ENCODE results near the gene PLCL1. TPM values are rescaled to one million over a fixed set of nuclear protein-coding genes. Genes with fewer than 3 reads are reported as not detected.

The PLCL1 gene
- total RNA-seq, 2 experiments from 2014 or later = 1.2 to 1.6 TPM

- H3K4me3 Mint-ChIP-seq = no peak overlapping the region
- H3K27ac Mint-ChIP-seq = no peak overlapping the region
- ChIA-PET POLR2A (no interaction called here), CTCF (interaction anchor here (0.7 to 1.6 kb wide), 2 partner anchors 10 to 79 kb away, joined by 3 to 4 read pairs; no protein-coding TSS in a partner anchor)
- DNase-seq = no peak
- H3K4me1 Mint-ChIP-seq = peaks cover 6% of the 10 kb centered on the region
- H3K27me3 Mint-ChIP-seq = peaks cover 2% of the 10 kb centered on the region
- H3K9me3 Mint-ChIP-seq = no peaks in the 10 kb centered on the region
- no peaks in the 10 kb centered on the region for H3K36me3 Mint-ChIP-seq (ENCODE audit: low read depth)
Observed at GRCh38 chr2:197847651-197848401, 43.4 kb downstream of the PLCL1 start.

- Mint-ChIP-seq H3K27ac (no peak overlapping the region), H3K27me3 (no peaks in the 10 kb centered on the region), H3K4me3 (no peak overlapping the region), H3K9me3 (no peaks in the 10 kb centered on the region), H3K36me3 (ENCODE audit: low read depth) (no peaks in the 10 kb centered on the region), H3K4me1 (peaks cover 6% of the 10 kb centered on the region)
- ChIA-PET POLR2A (no interaction called here), CTCF (no interaction called here)
- DNase-seq = no peak
Observed at GRCh38 chr2:197848602-197849001, 44.2 kb downstream of the PLCL1 start.

- POLR2A ChIA-PET = no interaction called here
- H3K4me3 Mint-ChIP-seq = no peak overlapping the region
- H3K36me3 Mint-ChIP-seq (ENCODE audit: low read depth) = no peaks in the 10 kb centered on the region
- peaks cover 6% of the 10 kb centered on the region for H3K4me1 Mint-ChIP-seq
- CTCF ChIA-PET = interaction anchor here (1.6 kb wide), 1 partner anchor 18 kb away, joined by 9 read pairs; no protein-coding TSS in a partner anchor
- H3K27ac Mint-ChIP-seq = no peak overlapping the region
- no peaks in the 10 kb centered on the region for H3K27me3 Mint-ChIP-seq
- H3K9me3 Mint-ChIP-seq = no peaks in the 10 kb centered on the region
- DNase-seq = no peak
Observed at GRCh38 chr2:197850882-197851450, 46.6 kb downstream of the PLCL1 start.

GRCh38 chr2:197851451-197851850 is 47.1 kb downstream of the PLCL1 start:
- H3K27me3 Mint-ChIP-seq = no peaks in the 10 kb centered on the region
- peaks cover 6% of the 10 kb centered on the region for H3K4me1 Mint-ChIP-seq
- CTCF ChIA-PET = interaction anchor here (1.6 kb wide), 1 partner anchor 17 kb away, joined by 9 read pairs; no protein-coding TSS in a partner anchor
- no peaks in the 10 kb centered on the region for H3K36me3 Mint-ChIP-seq (ENCODE audit: low read depth)
- DNase-seq = no peak
- POLR2A ChIA-PET = no interaction called here
- no peak overlapping the region for H3K4me3 Mint-ChIP-seq
- H3K27ac Mint-ChIP-seq = no peak overlapping the region
- H3K9me3 Mint-ChIP-seq = no peaks in the 10 kb centered on the region

- Mint-ChIP-seq H3K36me3 (ENCODE audit: low read depth) (no peaks in the 10 kb centered on the region), H3K27me3 (no peaks in the 10 kb centered on the region), H3K9me3 (no peaks in the 10 kb centered on the region), H3K4me1 (peaks cover 6% of the 10 kb centered on the region), H3K27ac (no peak overlapping the region), H3K4me3 (no peak overlapping the region)
- DNase-seq = no peak
- POLR2A ChIA-PET = no interaction called here
- CTCF ChIA-PET = interaction anchor here (1.6 kb wide), 2 partner anchors 14 to 17 kb away, joined by 5 to 9 read pairs; no protein-coding TSS in a partner anchor
Observed at GRCh38 chr2:197852108-197852507, 47.7 kb downstream of the PLCL1 start.

- ChIA-PET CTCF (interaction anchor here (1.0 kb wide), 1 partner anchor 9 kb away, joined by 3 read pairs; no protein-coding TSS in a partner anchor), POLR2A (no interaction called here)
- Mint-ChIP-seq H3K27me3 (no peaks in the 10 kb centered on the region), H3K4me1 (no peaks in the 10 kb centered on the region), H3K36me3 (ENCODE audit: low read depth) (no peaks in the 10 kb centered on the region), H3K27ac (no peak overlapping the region), H3K9me3 (peaks cover 5% of the 10 kb centered on the region), H3K4me3 (no peak overlapping the region)
- no peak for DNase-seq
Observed at GRCh38 chr2:197853549-197853948, 49.2 kb downstream of the PLCL1 start.

GRCh38 chr2:197857476-197858107 is 53.2 kb downstream of the PLCL1 start:
- POLR2A ChIA-PET = no interaction called here
- peaks cover 8% of the 10 kb centered on the region for H3K9me3 Mint-ChIP-seq
- no peak for DNase-seq
- H3K4me3 Mint-ChIP-seq = no peak overlapping the region
- no peaks in the 10 kb centered on the region for H3K36me3 Mint-ChIP-seq (ENCODE audit: low read depth)
- CTCF ChIA-PET = interaction anchor here (0.6 kb wide), 1 partner anchor 209 kb away, joined by 5 read pairs; no protein-coding TSS in a partner anchor
- H3K27ac Mint-ChIP-seq = no peak overlapping the region
- H3K27me3 Mint-ChIP-seq = peaks cover 2% of the 10 kb centered on the region
- H3K4me1 Mint-ChIP-seq = no peaks in the 10 kb centered on the region

- H3K9me3 Mint-ChIP-seq = peaks cover 8% of the 10 kb centered on the region
- POLR2A ChIA-PET = no interaction called here
- H3K4me1 Mint-ChIP-seq = no peaks in the 10 kb centered on the region
- H3K36me3 Mint-ChIP-seq (ENCODE audit: low read depth) = no peaks in the 10 kb centered on the region
- CTCF ChIA-PET = no interaction called here
- H3K27ac Mint-ChIP-seq = no peak overlapping the region
- H3K27me3 Mint-ChIP-seq = peaks cover 2% of the 10 kb centered on the region
- DNase-seq = no peak
- no peak overlapping the region for H3K4me3 Mint-ChIP-seq
Observed at GRCh38 chr2:197858607-197859140, 54.3 kb downstream of the PLCL1 start.

- H3K27ac Mint-ChIP-seq = no peak overlapping the region
- ChIA-PET CTCF (no interaction called here), POLR2A (no interaction called here)
- H3K4me1 Mint-ChIP-seq = no peaks in the 10 kb centered on the region
- H3K4me3 Mint-ChIP-seq = no peak overlapping the region
- H3K27me3 Mint-ChIP-seq = peaks cover 2% of the 10 kb centered on the region
- no peak for DNase-seq
- H3K36me3 Mint-ChIP-seq (ENCODE audit: low read depth) = no peaks in the 10 kb centered on the region
- peaks cover 8% of the 10 kb centered on the region for H3K9me3 Mint-ChIP-seq
Observed at GRCh38 chr2:197862246-197862955, 58.0 kb downstream of the PLCL1 start.

- Mint-ChIP-seq H3K4me3 (no peak overlapping the region), H3K9me3 (peaks cover 2% of the 10 kb centered on the region), H3K36me3 (ENCODE audit: low read depth) (no peaks in the 10 kb centered on the region), H3K27ac (no peak overlapping the region), H3K27me3 (peaks cover 2% of the 10 kb centered on the region), H3K4me1 (peaks cover 7% of the 10 kb centered on the region)
- DNase-seq = no peak
- POLR2A ChIA-PET = no interaction called here
- CTCF ChIA-PET = no interaction called here
Observed at GRCh38 chr2:197863744-197864143, 59.4 kb downstream of the PLCL1 start.

GRCh38 chr2:197866455-197866854 is 62.1 kb downstream of the PLCL1 start:
- no peak for DNase-seq
- no peaks in the 10 kb centered on the region for H3K36me3 Mint-ChIP-seq (ENCODE audit: low read depth)
- H3K27me3 Mint-ChIP-seq = peaks cover 2% of the 10 kb centered on the region
- peaks cover 21% of the 10 kb centered on the region for H3K4me1 Mint-ChIP-seq
- CTCF ChIA-PET = no interaction called here
- POLR2A ChIA-PET = no interaction called here
- H3K27ac Mint-ChIP-seq = no peak overlapping the region
- no peaks in the 10 kb centered on the region for H3K9me3 Mint-ChIP-seq
- H3K4me3 Mint-ChIP-seq = no peak overlapping the region

- no peaks in the 10 kb centered on the region for H3K9me3 Mint-ChIP-seq
- H3K27me3 Mint-ChIP-seq = peaks cover 2% of the 10 kb centered on the region
- H3K4me3 Mint-ChIP-seq = no peak overlapping the region
- H3K27ac Mint-ChIP-seq = no peak overlapping the region
- no peak for DNase-seq
- ChIA-PET CTCF (no interaction called here), POLR2A (no interaction called here)
- no peaks in the 10 kb centered on the region for H3K36me3 Mint-ChIP-seq (ENCODE audit: low read depth)
- H3K4me1 Mint-ChIP-seq = peaks cover 25% of the 10 kb centered on the region
Observed at GRCh38 chr2:197867033-197867432, 62.6 kb downstream of the PLCL1 start.

- no peak overlapping the region for H3K27ac Mint-ChIP-seq
- H3K27me3 Mint-ChIP-seq = no peaks in the 10 kb centered on the region
- no peak overlapping the region for H3K4me3 Mint-ChIP-seq
- POLR2A ChIA-PET = no interaction called here
- H3K9me3 Mint-ChIP-seq = no peaks in the 10 kb centered on the region
- no peak for DNase-seq
- H3K4me1 Mint-ChIP-seq = peaks cover 29% of the 10 kb centered on the region
- CTCF ChIA-PET = no interaction called here
- H3K36me3 Mint-ChIP-seq (ENCODE audit: low read depth) = no peaks in the 10 kb centered on the region
Observed at GRCh38 chr2:197867624-197868023, 63.2 kb downstream of the PLCL1 start.

Data from activated CD4-positive, alpha-beta memory T cell treated with anti-CD3 and anti-CD28 coated beads, Interleukin-2, amount 10 ng/mL, durations not matched to agents 7 days and 5 days (primary cell).